Stimulated activated CD8-positive, alpha-beta memory T cell treated with anti-CD3 and anti-CD28 coated beads, Interleukin-12 subunit alpha, Interleukin-12 subunit beta, amount 100 ng/mL, for 4 hours (primary cell): ENCODE results near the gene OSMR.

Experiments
- DNase-seq: peaks from one replicate; pipeline ENCODE4 v3.0.0-alpha.2; 2020; ENCODE audit warnings: low read depth

The OSMR gene

DNA sequence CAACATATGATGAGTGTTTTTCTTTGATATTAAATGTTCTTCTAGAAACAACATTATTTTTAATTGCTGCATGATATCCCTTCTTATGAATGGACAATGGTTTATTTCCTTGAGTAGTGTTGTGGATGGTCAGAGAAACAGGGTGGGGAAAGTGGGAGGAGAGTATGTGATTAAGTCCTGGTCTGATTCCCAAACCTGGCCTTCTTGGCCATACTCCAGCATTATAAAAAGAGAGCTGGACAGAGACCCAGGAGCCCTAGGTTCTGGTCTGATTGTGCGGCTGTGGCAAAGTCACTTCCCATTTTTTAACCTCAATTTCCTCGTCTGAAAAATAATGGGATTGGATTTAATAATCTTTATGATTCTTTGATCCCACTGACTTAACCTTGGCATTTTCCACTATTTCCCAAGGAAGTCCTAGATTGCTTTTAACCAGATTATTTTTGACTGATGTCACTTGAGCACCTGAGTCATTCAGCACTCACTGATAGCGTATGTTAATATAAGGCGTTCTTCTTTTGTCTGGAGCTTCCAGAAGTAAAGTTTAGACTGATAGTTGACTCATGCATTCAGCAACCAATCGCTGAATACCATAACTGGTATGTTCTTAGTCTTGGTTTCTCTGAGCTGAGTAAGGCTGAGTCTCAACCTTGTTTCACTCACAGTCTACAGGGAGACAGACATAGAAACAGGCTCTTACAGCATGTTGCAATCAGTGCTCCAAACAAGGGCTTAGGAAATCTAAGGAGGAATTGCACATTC lies 26.2 kb downstream of the OSMR start:
- no peak for DNase-seq

DNA sequence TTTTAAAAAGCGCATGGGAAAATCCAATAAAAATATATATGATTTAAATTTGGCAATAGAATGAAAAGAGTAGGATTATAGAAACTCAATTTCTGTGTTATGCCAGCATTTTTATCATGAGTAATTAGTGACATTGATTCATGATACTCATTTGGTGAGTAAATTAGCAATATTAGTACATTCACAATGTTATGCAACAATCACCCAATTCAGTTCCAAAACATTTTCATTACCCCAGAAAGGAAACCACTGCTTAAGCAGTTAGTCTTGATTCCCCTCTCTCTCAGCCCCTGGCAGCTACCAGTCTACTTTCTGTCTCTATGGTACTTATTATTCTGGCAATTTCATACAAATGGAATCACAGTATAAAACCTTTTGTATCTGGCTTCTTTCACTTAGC lies 27.0 kb downstream of the OSMR start:
- no peak for DNase-seq

DNA sequence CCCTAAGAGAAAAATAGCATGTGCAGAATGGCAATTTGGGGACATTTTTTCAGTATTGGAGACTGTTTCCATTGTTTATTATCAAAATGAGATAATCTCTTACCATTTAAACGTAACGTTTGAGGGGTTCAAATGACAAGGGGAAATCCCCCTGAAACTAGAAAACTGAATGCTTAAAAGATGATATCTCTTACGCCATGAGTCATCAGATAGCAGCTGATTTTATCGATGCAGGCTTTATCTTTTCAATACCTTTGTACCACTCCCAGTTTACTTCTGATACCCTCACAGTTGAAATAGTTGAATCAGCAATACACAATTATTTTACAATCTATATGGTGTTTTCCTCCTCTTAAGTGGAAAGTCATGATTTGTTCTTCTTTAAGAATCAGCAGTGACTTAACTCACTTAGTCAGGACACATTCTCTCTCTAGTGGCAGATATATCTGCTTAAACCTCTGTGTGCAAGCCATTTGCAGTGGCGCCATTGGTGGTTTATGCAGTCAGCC lies 29.2 kb downstream of the OSMR start:
- no peak for DNase-seq

DNA sequence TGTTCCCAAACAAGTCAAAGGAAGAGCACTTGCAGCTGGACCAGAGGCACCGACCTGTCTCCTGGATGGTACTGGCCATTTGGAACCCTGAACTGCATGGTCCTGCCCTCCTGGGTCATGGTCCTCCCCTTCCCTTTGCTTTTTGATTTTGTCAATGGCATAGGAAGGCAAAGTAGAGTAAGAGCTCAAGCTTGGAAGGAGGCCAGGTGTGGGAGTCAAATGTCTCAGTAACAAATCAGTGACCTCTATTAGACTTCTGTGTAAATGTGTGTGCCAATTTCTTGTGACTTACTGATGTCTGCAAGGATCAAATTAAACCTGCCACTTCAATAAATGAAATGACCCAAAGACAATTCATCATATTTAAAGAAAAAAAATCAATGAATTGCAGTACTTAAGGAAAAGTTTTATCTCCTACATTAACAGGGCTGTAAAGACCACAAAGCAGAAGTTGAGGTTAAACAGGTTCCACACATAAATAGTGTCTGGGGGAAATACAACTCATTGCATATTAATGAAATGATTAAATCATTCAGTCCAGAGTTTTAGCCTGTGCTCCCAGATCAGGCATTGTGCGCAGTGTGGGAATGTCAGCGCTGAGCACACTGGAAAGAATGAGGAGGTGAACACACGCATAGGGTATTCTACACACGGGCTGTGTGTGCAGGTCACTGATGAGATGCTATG lies 32.7 kb downstream of the OSMR start:
- no peak for DNase-seq

DNA sequence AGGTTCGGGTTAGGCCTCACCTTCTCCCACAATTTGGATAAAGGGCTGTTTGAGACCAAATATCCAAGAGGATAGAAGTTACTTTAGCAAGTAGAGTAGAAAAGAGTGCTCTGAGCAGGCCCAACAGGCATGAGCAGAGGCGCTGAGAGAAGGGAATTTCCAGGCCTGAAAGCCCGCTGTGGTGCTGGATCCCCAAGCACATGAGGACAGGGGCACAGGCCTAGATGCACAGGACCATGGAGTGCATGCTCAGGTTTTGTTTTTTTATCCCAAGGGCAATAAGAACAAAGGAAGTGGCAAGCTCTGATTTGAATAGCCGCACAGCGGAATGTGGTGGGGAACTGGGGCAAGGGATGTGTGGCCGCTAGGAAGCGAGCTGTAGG lies 33.3 kb downstream of the OSMR start:
- DNase-seq, result no peak

DNA sequence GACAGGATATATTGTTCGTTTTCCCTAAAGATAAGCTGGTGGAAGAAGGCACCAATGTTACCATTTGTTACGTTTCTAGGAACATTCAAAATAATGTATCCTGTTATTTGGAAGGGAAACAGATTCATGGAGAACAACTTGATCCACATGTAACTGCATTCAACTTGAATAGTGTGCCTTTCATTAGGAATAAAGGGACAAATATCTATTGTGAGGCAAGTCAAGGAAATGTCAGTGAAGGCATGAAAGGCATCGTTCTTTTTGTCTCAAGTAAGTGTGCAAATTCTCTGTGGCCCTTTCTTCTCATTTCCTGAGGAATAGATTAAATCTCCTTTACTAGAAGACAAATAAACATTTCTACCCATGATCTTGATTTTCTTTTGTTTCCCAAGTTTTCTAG lies 38.0 kb downstream of the OSMR start:
- no peak for DNase-seq

DNA sequence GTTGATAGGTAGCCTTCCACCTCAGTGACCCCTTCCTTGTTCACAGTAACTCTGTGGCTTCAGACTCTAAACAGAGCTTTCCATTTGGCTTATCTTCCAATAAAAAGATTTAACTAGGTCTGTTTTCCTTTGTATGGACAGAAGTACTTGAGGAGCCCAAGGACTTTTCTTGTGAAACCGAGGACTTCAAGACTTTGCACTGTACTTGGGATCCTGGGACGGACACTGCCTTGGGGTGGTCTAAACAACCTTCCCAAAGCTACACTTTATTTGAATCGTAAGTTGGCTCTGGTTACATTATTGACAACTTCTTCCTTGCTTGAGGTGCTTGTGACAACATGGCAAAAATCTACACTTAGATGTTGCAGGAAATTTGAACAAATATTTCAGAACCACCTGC lies 39.4 kb downstream of the OSMR start:
- no peak for DNase-seq

DNA sequence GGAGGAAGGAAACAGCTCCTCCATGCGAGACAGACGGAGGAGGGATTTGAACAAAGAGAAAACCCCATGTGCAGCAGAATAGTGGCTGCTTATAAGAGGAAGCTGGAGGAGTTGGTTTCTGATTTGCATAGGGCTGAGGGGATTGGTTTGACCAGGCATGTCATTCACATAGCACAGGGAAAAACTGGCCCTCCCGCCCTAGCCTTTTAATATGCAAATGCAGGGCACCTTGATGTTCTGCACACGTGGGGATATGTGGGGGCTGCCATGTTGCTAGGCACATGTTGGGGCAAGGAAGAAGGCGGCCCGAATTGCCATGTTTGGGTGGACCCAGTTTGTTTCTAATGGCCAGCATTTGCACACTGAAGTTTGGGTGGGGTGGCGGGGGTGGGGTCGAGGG lies 42.2 kb downstream of the OSMR start:
- no peak for DNase-seq

DNA sequence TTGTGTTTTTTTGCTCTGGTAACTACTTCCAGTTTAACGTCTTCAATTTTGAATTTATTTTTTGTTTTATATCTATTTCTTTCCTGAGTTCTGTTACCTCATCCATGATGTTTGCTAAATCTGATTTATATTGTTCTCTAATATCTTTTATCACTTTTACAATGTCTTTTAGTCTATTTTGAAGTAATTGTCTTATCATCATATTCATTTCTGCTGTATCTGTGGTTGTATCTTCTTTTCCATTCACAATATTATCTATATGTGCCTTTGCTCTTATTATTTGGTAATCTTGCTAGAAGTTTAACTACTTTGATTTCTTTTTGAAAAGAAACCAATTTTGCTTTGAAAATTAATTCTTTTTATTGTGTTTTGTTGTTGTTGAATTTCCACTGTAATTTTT lies 43.6 kb downstream of the OSMR start:
- DNase-seq, result no peak

DNA sequence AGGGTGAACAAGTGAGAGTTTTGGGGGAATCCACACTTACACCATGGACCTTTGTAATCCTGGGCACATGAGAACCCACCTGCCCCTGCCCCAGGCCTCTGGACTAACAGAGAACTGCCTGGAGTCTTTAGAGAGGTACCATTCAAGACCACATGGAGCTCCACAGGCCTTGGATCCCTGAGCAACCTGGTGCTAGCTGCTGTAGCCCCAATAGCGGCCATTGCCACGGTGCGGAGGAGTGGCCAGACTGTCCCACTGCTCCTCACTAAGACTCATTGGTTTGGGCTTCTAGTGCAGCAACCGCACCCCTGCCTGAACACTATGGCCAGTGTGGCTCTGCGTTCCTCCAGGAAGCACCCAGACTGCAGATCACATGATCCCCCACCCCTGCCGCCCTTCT lies 45.8 kb downstream of the OSMR start:
- DNase-seq, result no peak

DNA sequence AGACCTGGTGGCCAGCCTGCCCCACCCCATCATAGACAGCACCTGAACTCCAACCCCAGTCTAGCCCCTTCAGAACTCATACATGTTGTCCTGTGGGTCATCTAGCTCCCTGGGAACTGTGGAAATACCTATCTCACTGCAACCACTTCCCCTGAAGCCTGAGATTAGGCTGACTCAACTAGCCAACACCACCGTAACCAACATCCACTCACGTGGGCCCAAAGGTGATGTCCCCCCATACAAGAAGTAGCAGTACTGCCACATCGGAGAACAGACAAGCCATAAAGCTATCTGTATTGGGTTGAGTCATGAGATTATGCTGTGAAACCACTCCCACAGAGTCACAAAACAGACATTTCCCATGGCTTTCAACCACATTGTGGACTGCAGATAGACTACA lies 46.6 kb downstream of the OSMR start:
- no peak for DNase-seq

DNA sequence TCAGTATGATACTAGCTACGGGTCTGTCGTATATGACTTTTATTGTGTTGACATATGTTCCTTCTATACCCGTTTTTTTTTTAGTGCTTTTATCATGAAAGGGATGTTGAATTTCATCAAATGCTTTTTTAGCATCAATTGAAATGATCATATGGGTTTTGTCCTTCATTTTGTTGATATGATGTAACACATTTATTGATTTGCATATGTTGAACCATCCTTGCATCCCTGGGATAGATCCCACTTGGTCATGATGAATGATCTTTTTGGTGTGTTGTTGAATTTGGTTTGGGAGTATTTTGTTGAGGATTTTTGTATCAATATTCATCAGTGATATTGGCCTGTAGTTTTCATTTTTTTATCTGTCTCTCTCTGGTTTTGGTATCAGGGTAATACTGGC lies 50.9 kb downstream of the OSMR start:
- DNase-seq, result no peak

DNA sequence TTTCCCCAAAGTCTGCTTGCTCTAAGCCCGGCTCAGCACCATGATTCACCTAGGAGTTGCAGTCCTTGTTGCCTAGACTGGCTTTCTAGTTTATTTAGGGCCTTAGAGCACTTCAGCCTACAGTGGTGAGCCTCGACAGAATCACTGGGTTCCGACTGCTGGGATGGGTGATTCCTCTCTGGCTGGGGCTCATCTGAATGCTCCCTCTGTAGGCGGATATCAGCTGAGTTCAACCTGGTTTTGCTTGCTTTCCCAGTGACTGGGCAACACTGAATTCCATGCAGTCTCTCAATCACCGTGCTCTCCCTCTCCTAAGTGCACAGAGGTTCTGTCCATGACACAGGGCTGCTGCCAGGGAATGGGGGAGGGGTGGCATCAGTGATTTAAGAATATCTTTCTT lies 54.1 kb downstream of the OSMR start:
- DNase-seq, result no peak

DNA sequence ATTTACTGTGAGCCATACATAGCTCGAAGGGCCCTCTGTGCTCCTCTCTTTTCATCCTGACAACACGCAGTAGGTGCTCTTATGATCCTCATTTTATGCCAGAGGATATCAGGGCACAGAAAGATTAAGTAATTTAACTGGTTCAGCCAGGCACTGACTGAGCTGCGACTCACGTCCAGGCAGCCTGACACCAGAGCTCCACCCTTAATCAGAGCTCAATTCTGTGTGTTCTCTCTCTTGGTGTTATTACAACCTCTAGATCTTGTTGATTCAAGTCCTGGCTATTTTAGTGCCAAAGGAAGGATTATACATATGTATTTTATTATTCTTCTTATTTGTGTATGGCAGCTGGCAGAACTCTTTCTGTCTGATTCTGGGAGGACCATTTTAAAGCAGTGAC lies 59.7 kb downstream of the OSMR start:
- DNase-seq, result no peak

DNA sequence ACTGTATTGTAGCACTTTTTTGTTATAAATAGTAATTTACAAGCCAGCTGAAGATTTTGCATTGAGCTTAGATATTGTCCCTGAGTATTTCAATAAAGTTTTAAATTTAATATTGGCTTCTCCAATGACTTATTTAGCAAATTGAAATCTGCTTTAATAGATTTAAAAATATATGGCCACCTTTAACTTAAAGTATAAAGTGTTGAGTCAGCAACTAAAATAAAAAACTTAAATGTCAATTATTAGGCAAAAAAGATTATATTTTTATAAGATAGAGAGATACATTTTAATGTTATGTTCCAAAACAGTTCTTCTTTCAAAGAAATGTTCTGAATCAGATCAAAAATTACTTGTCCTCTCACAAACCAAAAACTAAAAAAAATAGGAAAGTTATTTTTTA lies 60.7 kb downstream of the OSMR start:
- DNase-seq, result no peak

DNA sequence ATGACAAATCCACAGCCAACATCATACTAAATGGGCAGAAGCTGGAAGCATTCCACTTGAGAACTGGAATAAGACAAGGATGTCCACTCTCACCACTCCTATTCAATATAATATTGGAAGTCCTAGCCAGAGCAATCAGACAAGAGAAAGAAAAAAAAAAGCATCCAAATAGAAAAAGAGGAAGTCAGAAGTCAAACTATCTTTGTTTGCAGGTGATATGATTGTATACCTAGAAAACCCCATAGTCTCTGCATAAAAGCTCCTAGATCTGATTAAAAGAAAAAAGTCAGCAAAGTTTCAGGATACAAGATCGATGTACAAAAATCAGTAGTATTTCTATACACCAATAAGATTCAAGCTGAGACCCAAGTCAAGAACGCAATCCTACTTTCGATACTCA lies 66.1 kb downstream of the OSMR start:
- no peak for DNase-seq

DNA sequence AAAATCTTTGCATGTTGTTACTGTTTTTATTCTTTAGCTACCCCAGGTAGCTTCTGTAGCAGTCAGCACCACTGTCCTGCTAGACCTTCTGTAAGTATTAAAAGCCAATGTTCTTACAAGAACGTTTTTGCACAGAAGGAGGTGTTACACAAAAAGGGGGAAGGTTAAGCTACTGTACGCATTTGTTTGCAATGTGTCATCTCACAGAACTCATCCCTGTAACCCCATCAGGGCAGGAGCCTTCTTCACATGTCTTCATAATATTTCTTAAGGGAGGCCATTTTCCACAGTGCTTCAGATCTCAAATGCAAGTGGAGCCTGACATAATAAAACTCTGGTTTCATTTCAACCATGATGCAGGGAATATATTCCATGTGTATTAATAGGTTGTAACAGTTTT lies 67.9 kb downstream of the OSMR start:
- DNase-seq, result no peak

DNA sequence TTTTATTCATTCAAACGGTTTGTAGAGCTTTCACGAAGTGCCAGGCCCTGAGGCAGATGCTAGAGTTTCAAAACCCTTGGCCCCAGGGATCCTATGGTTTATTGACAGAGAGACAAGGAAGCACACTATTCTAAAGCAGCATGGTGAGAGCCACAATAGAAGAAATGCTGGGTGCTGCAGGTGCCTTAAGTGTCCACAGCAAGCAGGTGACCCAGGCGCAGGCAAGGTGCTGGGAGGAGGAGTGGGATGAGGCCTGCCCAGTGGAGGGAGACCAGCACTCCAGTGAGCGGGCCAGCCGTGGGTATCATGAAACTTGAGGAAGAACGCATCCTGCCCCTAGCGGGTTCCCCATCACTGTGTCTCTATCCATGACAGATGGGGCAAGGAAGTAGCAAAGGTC lies 71.0 kb downstream of the OSMR start:
- DNase-seq, result no peak

DNA sequence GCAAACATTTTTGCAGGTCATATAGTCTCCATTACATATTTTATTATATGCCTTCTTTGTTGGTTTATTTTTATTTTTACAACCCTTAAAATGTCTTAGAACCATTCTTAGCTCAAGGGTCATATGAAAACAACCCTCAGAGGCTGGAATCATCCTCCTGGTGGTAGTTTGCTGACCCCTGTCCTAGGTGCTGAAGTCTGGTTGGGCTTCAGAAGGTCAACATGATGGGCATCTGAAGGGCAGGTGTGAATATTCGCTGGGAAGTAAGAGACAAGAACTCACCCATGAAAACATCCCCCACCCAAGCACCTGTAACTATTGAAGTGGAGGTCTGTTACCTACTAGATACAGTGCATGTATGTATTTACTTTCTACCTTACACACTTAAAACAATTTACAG lies 75.4 kb downstream of the OSMR start:
- no peak for DNase-seq

DNA sequence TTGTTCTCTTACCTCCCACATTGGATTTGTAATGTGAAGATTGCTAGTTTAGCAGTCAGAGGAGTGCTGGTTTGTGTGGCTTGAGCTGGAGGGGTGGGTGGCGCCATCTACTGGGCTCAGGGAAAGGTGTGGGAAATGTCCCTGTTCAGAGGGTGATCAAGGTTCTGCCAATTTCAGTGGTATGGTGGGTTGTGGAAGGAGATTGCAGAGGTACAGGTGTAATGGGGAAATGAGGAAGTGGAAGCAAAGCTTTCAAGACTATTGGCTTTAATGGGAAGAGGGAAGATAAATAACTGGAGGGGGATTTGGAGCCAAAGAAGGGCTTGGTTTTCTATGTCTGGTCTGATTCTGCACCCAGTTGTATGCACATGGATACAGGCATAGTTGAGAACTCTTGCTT lies 76.4 kb downstream of the OSMR start:
- no peak for DNase-seq

DNA sequence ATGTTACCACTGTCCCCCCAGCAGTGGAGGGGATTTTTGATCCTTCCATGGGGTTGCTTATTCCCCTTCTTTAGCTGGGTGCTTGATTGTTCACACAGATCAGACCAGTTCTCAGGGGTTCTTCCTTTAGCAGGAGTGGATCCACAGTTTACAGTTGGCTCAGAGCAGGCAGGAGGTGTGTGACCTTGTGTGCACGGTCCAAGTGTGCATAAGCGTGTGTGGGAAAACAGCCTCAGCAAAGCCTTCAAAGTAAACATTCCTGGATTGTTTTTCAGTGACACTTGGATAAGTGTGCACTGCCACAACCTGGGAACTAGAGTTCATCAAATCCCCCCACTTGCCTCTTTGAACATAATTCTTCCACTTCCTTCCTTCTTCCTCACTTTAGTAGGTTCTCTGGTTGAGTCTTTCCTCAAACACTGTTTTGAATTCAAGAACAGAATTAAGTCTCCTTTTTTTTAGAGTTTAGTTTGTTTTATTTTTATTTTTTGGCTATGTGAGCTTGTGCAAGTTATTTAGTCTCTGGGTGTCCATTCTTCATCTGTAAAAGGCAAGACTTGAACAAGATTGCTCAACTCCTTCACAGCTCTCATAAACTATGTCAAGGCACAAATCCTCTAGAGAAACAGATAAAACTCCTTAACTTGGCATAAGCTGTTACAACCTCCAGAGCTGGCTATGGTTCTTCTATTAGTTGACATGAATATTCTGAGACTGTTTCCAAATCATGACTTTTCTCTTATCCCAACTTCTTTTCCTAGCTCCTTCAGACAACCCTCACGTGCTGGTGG lies 78.0 kb downstream of the OSMR start:
- DNase-seq, result no peak

DNA sequence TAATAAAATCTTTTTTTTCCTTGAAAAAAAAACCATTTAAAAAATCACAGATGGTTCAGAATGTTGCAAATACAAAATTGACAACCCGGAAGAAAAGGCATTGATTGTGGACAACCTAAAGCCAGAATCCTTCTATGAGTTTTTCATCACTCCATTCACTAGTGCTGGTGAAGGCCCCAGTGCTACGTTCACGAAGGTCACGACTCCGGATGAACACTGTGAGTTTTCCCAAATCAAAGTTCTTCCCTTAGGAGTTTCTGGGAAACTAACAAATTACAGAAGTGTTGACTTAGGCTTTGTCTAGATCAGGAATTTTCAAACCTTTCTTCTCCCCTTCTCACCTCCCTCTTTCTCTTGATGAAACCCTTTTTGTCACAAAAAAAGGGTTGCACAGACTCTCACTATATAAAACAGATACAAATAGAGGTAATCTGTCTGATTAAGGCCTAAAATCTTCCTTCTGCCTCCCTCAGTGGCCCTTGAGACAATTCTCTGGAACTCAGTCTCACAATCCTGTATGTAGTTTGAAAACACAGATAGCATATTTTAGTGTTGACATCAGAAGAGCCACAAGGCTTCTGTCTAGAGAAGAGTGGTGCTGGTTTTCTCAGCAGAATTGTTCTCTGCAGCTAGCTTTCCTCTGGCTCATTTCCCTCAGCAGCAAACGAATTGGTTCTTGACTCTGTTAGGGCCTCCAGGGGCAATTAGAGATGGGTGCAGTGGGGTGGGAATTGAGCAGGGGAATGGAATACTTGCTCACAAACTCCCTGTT lies 79.5 kb downstream of the OSMR start:
- no peak for DNase-seq
